Ectodermal cell (in vitro differentiated cells): ENCODE results near the gene LRRC8D.

Experiments
- H3K27ac ChIP-seq: 2 replicates; pipeline ENCODE4 v1.7.0; 2013; ENCODE audit warnings: mild to moderate bottlenecking, low read depth, low read length; ENCODE audit not compliant: insufficient read depth, poor library complexity, severe bottlenecking
- H3K27me3 ChIP-seq: 2 replicates; pipeline ENCODE4 v1.7.0; 2013; ENCODE audit warnings: mild to moderate bottlenecking, low read length; ENCODE audit not compliant: insufficient read depth, control insufficient read depth, poor library complexity, severe bottlenecking
- H3K36me3 ChIP-seq: one replicate; pipeline ENCODE4 v1.7.0; 2013; ENCODE audit warnings: low read length; ENCODE audit not compliant: control insufficient read depth, insufficient read depth
- H3K4me1 ChIP-seq: one replicate; pipeline ENCODE4 v1.7.0; 2013; ENCODE audit warnings: low read length; ENCODE audit not compliant: control insufficient read depth, insufficient read depth
- H3K4me3 ChIP-seq: 2 replicates; pipeline ENCODE4 v1.7.0; 2013; ENCODE audit warnings: low read depth, low read length, control low read depth; ENCODE audit not compliant: insufficient read depth
- H3K9me3 ChIP-seq: 2 replicates; pipeline ENCODE4 v1.7.0; 2013; ENCODE audit warnings: mild to moderate bottlenecking, low read length, moderate library complexity; ENCODE audit not compliant: control insufficient read depth
- WGBS, 2 experiments: methylation state at CpG; one replicate each; pipeline ENCODE4 v1.1.7; 2013; ENCODE audit warnings: missing lambda C conversion rate in 2 of 2; 5-methylcytosine and 5-hydroxymethylcytosine counted together

Gene LRRC8D

GRCh38 chr1:89842567-89843272 lies 21.9 kb downstream of the LRRC8D start:
- Histone ChIP-seq H3K4me3 (peak overlapping the region; percentile 42), H3K27me3 (no peaks in the 10 kb centered on the region), H3K27ac (no peak overlapping the region), H3K4me1 (peaks cover 18% of the 10 kb centered on the region), H3K9me3 (no peaks in the 10 kb centered on the region), H3K36me3 (no peaks in the 10 kb centered on the region)
- WGBS, 2 experiments: 59 to 61% methylated on average over 9 of the region's 9 CpGs

GRCh38 chr1:89843273-89844130 lies 22.7 kb downstream of the LRRC8D start:
- WGBS, 2 experiments: 12 to 13% methylated on average over 63 of the region's 63 CpGs

GRCh38 chr1:89844241-89844807 lies 23.5 kb downstream of the LRRC8D start:
- WGBS, 2 experiments: 96% methylated on average over 7 of the region's 7 CpGs
- H3K4me1 ChIP-seq: peaks cover 18% of the 10 kb centered on the region
- no peaks in the 10 kb centered on the region for H3K36me3 ChIP-seq

More at GRCh38 chr1:89843273-89844130, 22.7 kb downstream of the LRRC8D start:
- H3K27me3 ChIP-seq: no peaks in the 10 kb centered on the region
- peak overlapping the region; percentile 42 for H3K4me3 ChIP-seq
- H3K4me1 ChIP-seq: peaks cover 18% of the 10 kb centered on the region
- H3K27ac ChIP-seq: no peak overlapping the region
- H3K9me3 ChIP-seq: no peaks in the 10 kb centered on the region
- no peaks in the 10 kb centered on the region for H3K36me3 ChIP-seq

GRCh38 chr1:89844860-89845259 lies 24.0 kb downstream of the LRRC8D start:
- Histone ChIP-seq H3K36me3 (no peaks in the 10 kb centered on the region), H3K9me3 (no peaks in the 10 kb centered on the region), H3K27me3 (no peaks in the 10 kb centered on the region), H3K4me1 (peaks cover 18% of the 10 kb centered on the region), H3K27ac (no peak overlapping the region), H3K4me3 (no peak overlapping the region)
- WGBS, 2 experiments: 97 to 98% methylated on average over 4 to 5 of the region's 5 CpGs

More at GRCh38 chr1:89844241-89844807, 23.5 kb downstream of the LRRC8D start:
- no peak overlapping the region for H3K27ac ChIP-seq
- H3K27me3 ChIP-seq: no peaks in the 10 kb centered on the region
- no peaks in the 10 kb centered on the region for H3K9me3 ChIP-seq
- H3K4me3 ChIP-seq: no peak overlapping the region

GRCh38 chr1:89847191-89847729 lies 26.4 kb downstream of the LRRC8D start:
- Histone ChIP-seq H3K36me3 (peaks cover 3% of the 10 kb centered on the region), H3K4me1 (peaks cover 17% of the 10 kb centered on the region), H3K4me3 (no peak overlapping the region), H3K9me3 (no peaks in the 10 kb centered on the region), H3K27me3 (no peaks in the 10 kb centered on the region), H3K27ac (no peak overlapping the region)
- WGBS, 2 experiments: 97 to 99% methylated on average over 3 of the region's 4 CpGs

GRCh38 chr1:89850844-89851415 lies 30.1 kb downstream of the LRRC8D start:
- H3K27ac ChIP-seq: no peak overlapping the region
- H3K36me3 ChIP-seq: peaks cover 3% of the 10 kb centered on the region
- H3K27me3 ChIP-seq: no peaks in the 10 kb centered on the region

GRCh38 chr1:89854140-89854539 lies 33.3 kb downstream of the LRRC8D start:
- Histone ChIP-seq H3K36me3 (peaks cover 3% of the 10 kb centered on the region), H3K4me3 (no peak overlapping the region), H3K4me1 (no peaks in the 10 kb centered on the region), H3K9me3 (no peaks in the 10 kb centered on the region), H3K27me3 (no peaks in the 10 kb centered on the region), H3K27ac (no peak overlapping the region)
- 96 to 97% methylated on average over 2 of the region's 2 CpGs for WGBS, 2 experiments

More at GRCh38 chr1:89850844-89851415, 30.1 kb downstream of the LRRC8D start:
- Histone ChIP-seq H3K4me3 (no peak overlapping the region), H3K9me3 (no peaks in the 10 kb centered on the region), H3K4me1 (no peaks in the 10 kb centered on the region)
- WGBS, 2 experiments: 92 to 96% methylated on average over 3 to 4 of the region's 4 CpGs

GRCh38 chr1:89855413-89856123 lies 34.7 kb downstream of the LRRC8D start:
- H3K4me3 ChIP-seq: no peak overlapping the region
- no peak overlapping the region for H3K27ac ChIP-seq

GRCh38 chr1:89863165-89863830 lies 42.5 kb downstream of the LRRC8D start:
- no peaks in the 10 kb centered on the region for H3K9me3 ChIP-seq
- H3K4me3 ChIP-seq: no peak overlapping the region
- H3K36me3 ChIP-seq: no peaks in the 10 kb centered on the region
- H3K27ac ChIP-seq: no peak overlapping the region
- WGBS, 2 experiments: 89 to 99% methylated on average over 3 of the region's 3 CpGs
- H3K27me3 ChIP-seq: no peaks in the 10 kb centered on the region
- H3K4me1 ChIP-seq: peaks cover 5% of the 10 kb centered on the region

More at GRCh38 chr1:89855413-89856123, 34.7 kb downstream of the LRRC8D start:
- 92 to 100% methylated on average over 1 to 2 of the region's 2 CpGs for WGBS, 2 experiments
- Histone ChIP-seq H3K27me3 (no peaks in the 10 kb centered on the region), H3K36me3 (peaks cover 3% of the 10 kb centered on the region), H3K4me1 (no peaks in the 10 kb centered on the region), H3K9me3 (no peaks in the 10 kb centered on the region)
